GM12878 (cell line): Measurements from ENCODE around the gene NPAS3. TPM values are rescaled to one million over a fixed set of nuclear protein-coding genes. Genes with fewer than 3 reads are reported as not detected.

Source experiments
- ATAC-seq: fragments of 200-7000 bp; cut with Tn5 transposase; 3 replicates; pipeline ENCODE4 v1.9.1; 2020; ENCODE audit warnings: mild to moderate bottlenecking, moderate library complexity
- BruUV-seq: library from RNA; stranded (reverse); fragments of 400-500 nt; replicated peaks from 2 replicates; lab custom pipeline; 2021; lab: Mats Ljungman, UMichigan
- CTCF ChIA-PET: fragments of 300-600 bp; sonication (Branson Sonifier 250); formaldehyde crosslinking; extraction: SDS; loops from one replicate; lab custom pipeline; 2021; ENCODE audit warnings: inconsistent platforms; lab: Yijun Ruan, JAX
- POLR2A ChIA-PET: fragments of 350-600 bp; formaldehyde crosslinking; extraction: SDS; loops from one replicate; lab custom pipeline; 2021; ENCODE audit warnings: inconsistent platforms; lab: Charles Lee
- RAD21 ChIA-PET: fragments of 300-600 bp; sonication (Branson Sonifier 250); formaldehyde crosslinking; loops from one replicate; lab custom pipeline; 2023; ENCODE audit warnings: antibody characterized with exemption; ENCODE audit not compliant: unreplicated experiment; lab: Charles Lee
- SMC1A ChIA-PET: fragments of 300-600 bp; sonication (Branson Sonifier 250); formaldehyde crosslinking; loops from one replicate; lab custom pipeline; 2023; ENCODE audit not compliant: unreplicated experiment, uncharacterized antibody; lab: Charles Lee
- DNase-seq: peaks from one replicate; pipeline ENCODE4 v3.0.0-alpha.2; 2011; ENCODE audit warnings: low read depth, low spot score
- FAIRE-seq: peaks from 3 replicates; lab custom pipeline; 2011; peaks lifted over from hg19 to GRCh38; lab: Jason Lieb, UNC
- H2AFZ ChIP-seq: 2 replicates; pipeline ENCODE4 v1.6.0; 2011; ENCODE audit warnings: low read depth, low read length, control low read depth; ENCODE audit not compliant: control insufficient read depth
- H3K27ac ChIP-seq: 2 replicates; pipeline ENCODE4 v1.5.1; 2011; ENCODE audit warnings: control low read depth; ENCODE audit not compliant: control insufficient read depth, insufficient read depth
- H3K27me3 ChIP-seq, 2 experiments: replicated peaks in 1 of 2; 2 replicates each; pipeline versions ENCODE4 v1.6.0 to v1.6.1; 2011; ENCODE audit warnings: low read length in 1 of 2; ENCODE audit not compliant: control insufficient read depth in 2 of 2, insufficient read depth in 2 of 2
- H3K36me3 ChIP-seq, 2 experiments: 2 replicates each; pipeline ENCODE4 v1.5.1; 2011; ENCODE audit warnings: low read length in 1 of 2; ENCODE audit not compliant: control insufficient read depth in 2 of 2, insufficient read depth in 2 of 2
- H3K4me1 ChIP-seq: 2 replicates; pipeline ENCODE4 v1.6.1; 2011; ENCODE audit warnings: mild to moderate bottlenecking, low read length, moderate library complexity, mixed read lengths; ENCODE audit not compliant: control insufficient read depth, insufficient read depth
- H3K4me2 ChIP-seq: 2 replicates; pipeline ENCODE4 v1.6.0; 2011; ENCODE audit warnings: control low read depth; ENCODE audit not compliant: control insufficient read depth, insufficient read depth
- H3K4me3 ChIP-seq: fragments of 200-600 bp; sonication (generic); 2 replicates; pipeline ENCODE4 v1.5.1; 2016
- H3K79me2 ChIP-seq: 2 replicates; pipeline ENCODE4 v1.6.0; 2011; ENCODE audit warnings: low read length; ENCODE audit not compliant: control insufficient read depth, insufficient read depth
- H3K9ac ChIP-seq: 2 replicates; pipeline ENCODE4 v1.8.0; 2011; ENCODE audit warnings: low read length, control low read depth, mixed read lengths; ENCODE audit not compliant: control insufficient read depth, insufficient read depth
- H3K9me3 ChIP-seq: replicated peaks from 3 replicates; pipeline ENCODE4 v1.5.1; 2011; ENCODE audit warnings: mild to moderate bottlenecking, low read length; ENCODE audit not compliant: control insufficient read depth, insufficient read depth
- H4K20me1 ChIP-seq: 2 replicates; pipeline ENCODE4 v1.6.0; 2011; ENCODE audit not compliant: control insufficient read depth, insufficient read depth
- BACH1 ChIP-seq: fragments of 450-650 bp; IDR thresholded peaks from 2 replicates; pipeline ENCODE4 v1.6.1; 2017; ENCODE audit warnings: mild to moderate bottlenecking, borderline replicate concordance
- BRCA1 ChIP-seq: IDR thresholded peaks from 2 replicates; pipeline ENCODE4 v1.6.1; 2011; ENCODE audit warnings: low read depth, low read length, improper control_type of control experiment
- CBX5 ChIP-seq: sonication (generic); IDR thresholded peaks from 2 replicates; pipeline ENCODE4 v1.6.1; 2016; ENCODE audit warnings: low read depth, moderate library complexity, mild to moderate bottlenecking, inconsistent platforms
- FOXM1 ChIP-seq: IDR thresholded peaks from 2 replicates; pipeline ENCODE4 v1.6.1; 2012; ENCODE audit warnings: low read depth, mild to moderate bottlenecking, inconsistent platforms, low read length, moderate library complexity
- IKZF2 ChIP-seq, 2 experiments: fragments of 450-650 bp; IDR thresholded peaks; 2 replicates each; pipeline ENCODE4 v1.6.1; 2017; ENCODE audit warnings: mild to moderate bottlenecking in 2 of 2, moderate library complexity in 2 of 2
- MEF2B ChIP-seq: fragments of 450-650 bp; IDR thresholded peaks from 2 replicates; pipeline ENCODE4 v1.6.1; 2018; ENCODE audit warnings: mild to moderate bottlenecking, moderate library complexity; ENCODE audit not compliant: partially characterized antibody, poor library complexity, severe bottlenecking
- RFX5 ChIP-seq: IDR thresholded peaks from 2 replicates; pipeline ENCODE4 v1.6.1; 2011; ENCODE audit warnings: low read depth, low read length, improper control_type of control experiment
- RUNX3 ChIP-seq: IDR thresholded peaks from 2 replicates; pipeline ENCODE4 v1.6.1; 2012; ENCODE audit warnings: low read length, inconsistent platforms
- SKIL ChIP-seq: fragments of 450-650 bp; IDR thresholded peaks from 2 replicates; pipeline ENCODE4 v1.6.1; 2017; ENCODE audit warnings: mild to moderate bottlenecking, low read depth, inconsistent platforms; ENCODE audit not compliant: poor library complexity, severe bottlenecking
- SMARCA5 ChIP-seq: fragments of 450-650 bp; IDR thresholded peaks from 2 replicates; pipeline ENCODE4 v1.6.1; 2017; ENCODE audit warnings: mild to moderate bottlenecking
- SREBF1 ChIP-seq: IDR thresholded peaks from 2 replicates; pipeline ENCODE4 v1.6.1; 2012; ENCODE audit warnings: mild to moderate bottlenecking, low read length
- SREBF2 ChIP-seq: IDR thresholded peaks from 2 replicates; pipeline ENCODE4 v1.6.1; 2012; ENCODE audit warnings: mild to moderate bottlenecking, low read length
- SRF ChIP-seq, 2 experiments: IDR thresholded peaks; 2 replicates each; pipeline ENCODE4 v1.6.1; 2011; ENCODE audit warnings: low read depth in 2 of 2, low read length in 2 of 2, mild to moderate bottlenecking in 1 of 2, moderate library complexity in 1 of 2
- STAT3 ChIP-seq: IDR thresholded peaks from 2 replicates; pipeline ENCODE4 v1.6.1; 2011; ENCODE audit warnings: low read depth, low read length, improper control_type of control experiment
- YY1 ChIP-seq: IDR thresholded peaks from 2 replicates; pipeline ENCODE4 v1.6.1; 2011; ENCODE audit warnings: low read depth, mild to moderate bottlenecking, low read length
- ZBED1 ChIP-seq: IDR thresholded peaks from 2 replicates; pipeline ENCODE4 v1.6.1; 2016; ENCODE audit warnings: borderline replicate concordance
- WGBS: methylation state at CpG from one replicate; pipeline ENCODE4 v1.1.6; 2016; ENCODE audit warnings: low lambda C conversion rate; ENCODE audit not compliant: insufficient replicate concordance, insufficient coverage; ENCODE audit errors: missing lambda C conversion rate; 5-methylcytosine and 5-hydroxymethylcytosine counted together
- in situ Hi-C: fragments of 300-500 bp; cut with MboI; formaldehyde crosslinking; loops from 9 replicates; pipeline ENCODE4 v1.14.3; 2018; ENCODE audit warnings: mixed read lengths
- intact Hi-C: fragments of 100-400 bp; cut with micrococcal nuclease; formaldehyde crosslinking; loops from one replicate; pipeline ENCODE4 v1.14.2; 2022; ENCODE audit not compliant: unreplicated experiment
- polyA plus RNA-seq, 11 experiments: library from polyadenylated mRNA; depleted of rRNA in 4 of 11; unstranded in 6 of 11; stranded (reverse) in 5 of 11; fragments of >200 nt; fragmentation: Nextera tagmentation in 4 of 11; fragmentation: Illumina TruSeq in 1 of 11; extraction: Ambion mirVana in 4 of 11; extraction: Trizol in 1 of 11; gene quantifications; 1 replicate in 1 of 11; 2 replicates in 10 of 11; pipeline versions ENCODE4 v1.2.1 to v1.2.3, GENCODE V29; 2011 to 2016; ENCODE audit warnings: inconsistent platforms in 2 of 11, missing spikeins in 2 of 11, low read depth in 1 of 11
- total RNA-seq, 4 experiments: library from RNA; depleted of rRNA in 3 of 4; stranded (reverse); fragments of >200 nt in 3 of 4; fragmentation: Illumina TruSeq in 1 of 4; extraction: Trizol in 1 of 4; gene quantifications; 2 replicates each; pipeline versions ENCODE4 v1.2.1 to v1.2.3, GENCODE V29; 2013 to 2021

The NPAS3 gene
- total and polyA plus RNA-seq, 10 of the 15 experiments (the other 5 are each of a cell fraction or from before 2014, with no cell fraction given), result under 0.01 to 2.7 (median 0.03) TPM; not detected in 6

GRCh38 chr14:33590891-33591630 lies 652.4 kb downstream of the NPAS3 start:
- POLR2A ChIA-PET, result interaction anchor here (1.2 to 2.5 kb wide), 4 partner anchors 9 to 79 kb away, joined by 4 to 8 read pairs (median 6); no protein-coding TSS in a partner anchor
- WGBS, result 18% methylated on average over 4 of the region's 4 CpGs
- intact Hi-C loops, result no loop called here
- H3K9me3 ChIP-seq, result no peaks in the 10 kb centered on the region
- H3K27ac ChIP-seq, result no peak overlapping the region
- in situ Hi-C loops, result no loop called here
- H3K4me1 ChIP-seq, result no peaks in the 10 kb centered on the region
- no peak overlapping the region for H3K9ac ChIP-seq
- ATAC-seq (no peak), FAIRE-seq (no peak), DNase-seq (no peak)
- SMC1A ChIA-PET, result interaction anchor here (0.5 to 12.4 kb wide), 11 partner anchors 9 to 142 kb away, joined by 3 to 103 read pairs (median 4); no protein-coding TSS in a partner anchor
- no peaks in the 10 kb centered on the region for H3K36me3 ChIP-seq
- no peak overlapping the region for H3K4me2 ChIP-seq
- RAD21 ChIA-PET, result interaction anchor here (1.1 to 1.5 kb wide), 5 partner anchors 8 to 201 kb away, joined by 3 to 5 read pairs (median 3); no protein-coding TSS in a partner anchor
- CTCF ChIA-PET, result interaction anchor here (0.6 to 1.7 kb wide), 4 partner anchors 13 to 212 kb away, joined by 3 to 4 read pairs (median 3); no protein-coding TSS in a partner anchor
- H3K27me3 ChIP-seq, result no peaks in the 10 kb centered on the region; a peak in 2 of 4 replicates
- TF ChIP-seq IKZF2 (IDR thresholded peaks at IDR 0.05) (no peak), BRCA1 (no peak), RUNX3 (no peak), SMARCA5 (no peak), SKIL (no peak), CBX5 (no peak), STAT3 (no peak), RFX5 (no peak), ZBED1 (no peak), SREBF1 (no peak), YY1 (no peak), BACH1 (no peak), SRF (IDR thresholded peaks at IDR 0.05; ENCODE audit: low read depth in 2 of 2, low read length in 2 of 2) (no peak), SREBF2 (no peak), FOXM1 (no peak), MEF2B (no peak)
- H3K4me3 ChIP-seq, result no peak overlapping the region
- H2AFZ ChIP-seq, result no peak overlapping the region
- no peaks in the 10 kb centered on the region for H3K79me2 ChIP-seq
- BruUV-seq, result no TSS peak
- no peaks in the 10 kb centered on the region for H4K20me1 ChIP-seq
